ENCODE measurements around the gene CAMK2G.

- TF ChIP-seq POLR2AphosphoS5 (IDR thresholded peaks at IDR 0.05) = peak in 1 of 3 donors; percentile 19
- TF ChIP-seq CTCF (IDR thresholded peaks at IDR 0.05) = no peak
- no peak for TF ChIP-seq EP300 (IDR thresholded peaks at IDR 0.05; ENCODE audit: low read depth)
These were observed 34.6 kb upstream of the CAMK2G start for GRCh38 chr10:73908853-73909539.
